ENCODE measurements around the gene PLCH1.

Gene PLCH1

DNA sequence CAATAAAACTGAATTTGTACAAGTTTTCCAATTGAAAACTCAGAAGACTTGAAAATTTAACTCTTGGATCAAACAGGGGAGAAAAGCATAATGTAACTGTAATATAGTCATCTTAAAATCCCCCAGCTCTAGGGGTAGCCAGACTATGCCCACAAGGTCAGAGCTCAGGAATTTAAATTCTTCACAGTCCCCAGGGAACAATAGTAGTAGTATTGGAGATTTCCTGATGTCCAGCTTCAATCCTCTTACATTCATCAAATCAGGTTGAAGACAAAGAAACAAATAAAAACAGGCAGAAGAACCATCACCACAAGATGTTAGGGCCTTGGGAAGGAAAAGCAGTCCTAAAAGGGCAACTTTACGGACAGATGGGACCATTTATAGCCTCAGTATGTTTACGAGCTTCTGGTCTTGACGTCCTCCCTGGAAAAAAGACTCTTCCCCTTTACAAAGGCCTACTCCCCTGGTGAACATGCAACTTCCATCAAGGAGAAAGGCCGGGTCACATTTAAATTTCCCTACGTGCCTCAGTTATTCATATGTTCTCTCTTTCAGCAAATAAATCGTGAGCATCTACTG is 96.8 kb downstream of the PLCH1 start:
- DNase-seq (ENCODE audit: low read depth): no peak

DNA sequence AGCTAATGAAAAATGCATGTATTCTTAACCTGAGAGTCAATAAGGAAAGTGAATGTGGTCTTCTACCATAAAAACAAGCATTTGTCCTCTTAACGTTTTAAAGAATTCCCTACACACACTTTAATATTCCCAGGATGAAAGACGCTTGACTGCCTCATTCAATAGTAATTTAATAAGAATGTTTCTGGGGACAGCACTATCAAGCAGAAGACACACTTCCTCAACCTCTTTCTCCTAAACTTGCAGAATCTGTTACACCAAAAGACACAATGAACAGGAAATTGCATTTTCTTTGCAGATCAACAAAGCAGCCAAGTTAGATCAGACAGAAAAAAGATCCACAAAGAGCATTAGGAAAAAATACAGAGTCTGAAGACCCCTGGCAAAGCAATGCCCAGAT is 97.7 kb downstream of the PLCH1 start:
- no peak overlapping the region for H3K4me3 ChIP-seq (ENCODE audit: low read depth, low read length)
- TF ChIP-seq, protein P1, sequence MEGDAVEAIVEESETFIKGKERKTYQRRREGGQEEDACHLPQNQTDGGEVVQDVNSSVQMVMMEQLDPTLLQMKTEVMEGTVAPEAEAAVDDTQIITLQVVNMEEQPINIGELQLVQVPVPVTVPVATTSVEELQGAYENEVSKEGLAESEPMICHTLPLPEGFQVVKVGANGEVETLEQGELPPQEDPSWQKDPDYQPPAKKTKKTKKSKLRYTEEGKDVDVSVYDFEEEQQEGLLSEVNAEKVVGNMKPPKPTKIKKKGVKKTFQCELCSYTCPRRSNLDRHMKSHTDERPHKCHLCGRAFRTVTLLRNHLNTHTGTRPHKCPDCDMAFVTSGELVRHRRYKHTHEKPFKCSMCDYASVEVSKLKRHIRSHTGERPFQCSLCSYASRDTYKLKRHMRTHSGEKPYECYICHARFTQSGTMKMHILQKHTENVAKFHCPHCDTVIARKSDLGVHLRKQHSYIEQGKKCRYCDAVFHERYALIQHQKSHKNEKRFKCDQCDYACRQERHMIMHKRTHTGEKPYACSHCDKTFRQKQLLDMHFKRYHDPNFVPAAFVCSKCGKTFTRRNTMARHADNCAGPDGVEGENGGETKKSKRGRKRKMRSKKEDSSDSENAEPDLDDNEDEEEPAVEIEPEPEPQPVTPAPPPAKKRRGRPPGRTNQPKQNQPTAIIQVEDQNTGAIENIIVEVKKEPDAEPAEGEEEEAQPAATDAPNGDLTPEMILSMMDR (IDR thresholded peaks at IDR 0.05; ENCODE audit: insufficient read depth, low read depth, low read length, missing control alignments): no peak
- no peak for DNase-seq (ENCODE audit: low read depth)

More for the DNA sequence above, 96.8 kb downstream of the PLCH1 start:
- TF ChIP-seq, protein P1 (IDR thresholded peaks at IDR 0.05; ENCODE audit: insufficient read depth, low read depth, low read length, missing control alignments): no peak
- H3K4me3 ChIP-seq (ENCODE audit: low read depth, low read length): no peak overlapping the region

GRCh38 chr3:155646669-155647068 is 98.2 kb downstream of the PLCH1 start:
- no peak overlapping the region for H3K4me3 ChIP-seq (ENCODE audit: low read depth, low read length)
- TF ChIP-seq, protein P1 (IDR thresholded peaks at IDR 0.05; ENCODE audit: insufficient read depth, low read depth, low read length, missing control alignments): no peak
- DNase-seq (ENCODE audit: low read depth): no peak

- no peak for DNase-seq (ENCODE audit: low read depth)
- no peak overlapping the region for H3K4me3 ChIP-seq (ENCODE audit: low read depth, low read length)
- TF ChIP-seq, protein P1 (IDR thresholded peaks at IDR 0.05; ENCODE audit: insufficient read depth, low read depth, low read length, missing control alignments): no peak
Measured at GRCh38 chr3:155646128-155646527, 98.7 kb downstream of the PLCH1 start.

DNA sequence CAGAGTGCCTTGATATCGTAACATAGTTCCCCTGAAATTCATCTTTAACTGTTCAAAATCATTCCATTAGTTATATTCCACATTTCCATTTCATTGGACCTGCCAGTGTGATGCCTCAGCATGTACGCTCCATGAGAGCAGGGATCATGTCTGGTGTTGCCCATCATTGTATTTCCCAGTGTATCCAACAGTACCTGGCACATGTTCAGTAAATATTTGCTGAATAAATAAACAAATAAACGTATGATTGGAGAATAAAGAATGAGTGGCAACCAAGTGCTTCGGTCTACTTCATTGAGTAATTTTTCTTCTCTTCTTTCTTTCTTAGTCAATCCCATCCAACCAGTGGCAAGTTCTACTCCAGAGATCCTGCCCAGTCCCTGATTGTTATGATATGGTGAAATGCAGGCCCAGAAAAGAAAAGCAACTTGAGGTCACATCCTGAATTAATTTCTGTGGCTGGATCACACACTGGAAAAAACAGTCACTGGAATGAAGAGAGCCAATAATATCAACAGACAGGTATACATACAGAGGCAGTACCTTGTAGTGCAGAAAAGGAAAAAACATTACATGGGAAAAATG is 101.2 kb downstream of the PLCH1 start:
- no peak for DNase-seq (ENCODE audit: low read depth)
- TF ChIP-seq, protein P1 (IDR thresholded peaks at IDR 0.05; ENCODE audit: insufficient read depth, low read depth, low read length, missing control alignments): no peak

GRCh38 chr3:155641956-155642355 is 102.9 kb downstream of the PLCH1 start:
- no peak for DNase-seq (ENCODE audit: low read depth)
- TF ChIP-seq, protein P1 (IDR thresholded peaks at IDR 0.05; ENCODE audit: insufficient read depth, low read depth, low read length, missing control alignments): no peak
- no peak overlapping the region for H3K4me3 ChIP-seq (ENCODE audit: low read depth, low read length)

More for the DNA sequence above, 101.2 kb downstream of the PLCH1 start:
- no peak overlapping the region for H3K4me3 ChIP-seq (ENCODE audit: low read depth, low read length)

GRCh38 chr3:155640098-155640497 is 104.8 kb downstream of the PLCH1 start:
- TF ChIP-seq, protein P1 (IDR thresholded peaks at IDR 0.05; ENCODE audit: insufficient read depth, low read depth, low read length, missing control alignments): no peak
- no peak for DNase-seq (ENCODE audit: low read depth)
- no peak overlapping the region for H3K4me3 ChIP-seq (ENCODE audit: low read depth, low read length)
